Stomach (tissue), 9 donors: ENCODE data around the gene GRAP. TPM values are rescaled to one million over a fixed set of nuclear protein-coding genes. Genes with fewer than 3 reads are reported as not detected.

ENCODE experiments used
- DNase-seq, 2 donors: peaks; one replicate each; pipeline versions ENCODE4 v3.0.0 to v3.0.0-alpha.2; 2013 to 2019
- H3K27ac ChIP-seq, 5 donors: fragments of 200-600 bp in 4 of 5; sonication (generic) in 4 of 5; one replicate each; pipeline ENCODE4 v1.5.1; 2013 to 2019; ENCODE audit warnings: mild to moderate bottlenecking in 1 of 5, moderate library complexity in 1 of 5
- H3K27me3 ChIP-seq, 3 donors: fragments of 200-600 bp; sonication (generic); one replicate each; pipeline ENCODE4 v1.5.1; 2017 to 2019; ENCODE audit warnings: mixed run types in 1 of 3
- H3K36me3 ChIP-seq, 4 donors: fragments of 200-600 bp; sonication (generic); 1 replicate in 3 of 4; 2 replicates in 1 of 4; pipeline ENCODE4 v1.5.1; 2016 to 2019
- H3K4me1 ChIP-seq, 4 donors: fragments of 200-600 bp; sonication (generic); one replicate each; pipeline ENCODE4 v1.5.1; 2016 to 2019
- H3K4me3 ChIP-seq, 4 donors: fragments of 200-600 bp; sonication (generic) in 3 of 4; one replicate each; pipeline ENCODE4 v1.5.1; 2016 to 2019; ENCODE audit warnings: mild to moderate bottlenecking in 1 of 4
- H3K9me3 ChIP-seq, 4 donors: fragments of 200-600 bp; sonication (generic); one replicate each; pipeline ENCODE4 v1.5.1; 2016 to 2019
- CTCF ChIP-seq, 7 experiments: fragments of 450-650 bp in 4 of 7; fragments of 200-600 bp in 3 of 7; sonication (generic) in 3 of 7; IDR thresholded peaks; one replicate each; pipeline ENCODE4 v1.5.1; 2016 to 2019; ENCODE audit warnings: antibody characterized with exemption in 7 of 7, control low read depth in 2 of 7, mild to moderate bottlenecking in 1 of 7
- EP300 ChIP-seq: sonication (generic); formaldehyde crosslinking; IDR thresholded peaks from one replicate; pipeline ENCODE4 v1.6.1; 2017; ENCODE audit warnings: antibody characterized with exemption
- POLR2A ChIP-seq, 4 donors: fragments of 450-650 bp; IDR thresholded peaks; one replicate each; pipeline ENCODE4 v1.6.1; 2016; ENCODE audit warnings: antibody characterized with exemption in 4 of 4, control low read depth in 2 of 4, mild to moderate bottlenecking in 1 of 4, moderate library complexity in 1 of 4
- POLR2AphosphoS5 ChIP-seq, 3 donors: sonication (generic); formaldehyde crosslinking; IDR thresholded peaks; one replicate each; pipeline ENCODE4 v1.6.1; 2016; ENCODE audit warnings: antibody characterized with exemption in 3 of 3
- WGBS, 5 donors: extraction: QIAGEN DNeasy Blood & Tissue Kit in 3 of 5; methylation state at CpG; one replicate each; pipeline versions ENCODE4 v1.1.5 to v1.1.7; 2013 to 2018; 5-methylcytosine and 5-hydroxymethylcytosine counted together
- intact Hi-C: fragments of 100-400 bp; cut with DNase I; formaldehyde crosslinking; loops from one replicate; pipeline ENCODE4 v1.15.1; 2023; ENCODE audit warnings: low total_unique reads
- polyA plus RNA-seq, 3 donors: library from polyadenylated mRNA; stranded (reverse); fragments of 200-250 nt; gene quantifications; one replicate each; pipeline ENCODE4 v1.2.3, GENCODE V29; 2013
- total RNA-seq, 5 donors: library from RNA; depleted of rRNA; stranded (reverse); fragments of >200 nt; gene quantifications; one replicate each; pipeline versions ENCODE4 v1.1.0 to v1.2.3, GENCODE V29; 2014 to 2016
- donor health status: healthy with polysubstance abuse.
- donor health status: Bipolar disorder and iron deficiency.
- donor health status: healthy.

Gene GRAP
- total and polyA plus RNA-seq, 8 donors = 0.87 to 92.2 (median 2.9) TPM

- WGBS, 5 donors = 77 to 89% (median 86%) methylated on average over 20 to 22 of the region's 22 CpGs
- Histone ChIP-seq H3K27ac (no peak overlapping the region), H3K4me3 (no peak overlapping the region), H3K36me3 (no peaks in the 10 kb centered on the region), H3K9me3 (no peaks in the 10 kb centered on the region), H3K27me3 (no peaks in the 10 kb centered on the region), H3K4me1 (no peaks in the 10 kb centered on the region)
- TF ChIP-seq CTCF (IDR thresholded peaks at IDR 0.05) (no peak), POLR2AphosphoS5 (IDR thresholded peaks at IDR 0.05) (no peak), POLR2A (IDR thresholded peaks at IDR 0.05) (no peak), EP300 (no peak)
- DNase-seq = no peak
- intact Hi-C loops = no loop called here
Measured at GRCh38 chr17:19024101-19025078, 22.4 kb downstream of the GRAP start.

DNA sequence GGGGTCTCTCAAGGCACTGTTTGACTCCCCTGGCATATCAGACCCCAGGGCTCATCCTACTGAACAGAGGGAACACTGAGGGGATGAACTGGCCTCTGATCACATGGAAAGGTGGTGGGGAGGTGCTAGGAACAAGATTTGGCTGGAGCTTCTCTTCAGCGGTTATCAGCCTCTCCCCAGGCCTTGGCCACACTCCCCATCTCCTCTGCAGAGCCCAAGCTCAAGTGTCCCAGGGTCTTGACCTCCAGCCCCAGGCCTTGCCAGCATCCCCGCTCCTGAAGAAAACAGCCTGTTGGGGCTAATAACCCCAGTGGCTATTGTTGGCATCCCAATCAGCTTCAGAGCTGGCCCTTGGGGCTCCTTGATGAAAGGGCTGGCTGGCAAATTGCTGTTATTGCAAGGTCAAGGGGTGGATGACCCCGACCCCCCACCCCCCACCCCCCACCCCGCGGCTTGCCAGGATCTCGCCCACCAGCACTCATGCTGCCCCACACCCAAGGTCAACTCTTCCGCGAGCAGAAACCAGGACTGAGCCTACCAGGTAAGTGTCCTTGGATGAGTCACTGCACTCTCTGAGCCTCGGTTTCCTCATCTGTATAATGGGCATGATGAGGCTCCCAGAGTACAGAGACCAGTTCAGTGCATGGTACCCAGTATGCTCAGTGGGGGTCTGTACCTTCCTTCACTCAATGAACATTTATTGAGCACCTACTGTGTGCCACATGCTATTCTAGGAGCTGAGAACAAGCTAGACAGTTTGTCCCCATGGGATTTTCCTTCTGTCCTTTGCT, 23.4 kb downstream of the GRAP start:
- TF ChIP-seq CTCF (IDR thresholded peaks at IDR 0.05) (no peak), POLR2A (IDR thresholded peaks at IDR 0.05) (no peak), POLR2AphosphoS5 (IDR thresholded peaks at IDR 0.05) (no peak), EP300 (no peak)
- DNase-seq = no peak
- no peak overlapping the region for H3K4me3 ChIP-seq
- no peaks in the 10 kb centered on the region for H3K4me1 ChIP-seq
- intact Hi-C loops = no loop called here
- no peaks in the 10 kb centered on the region for H3K9me3 ChIP-seq
- no peaks in the 10 kb centered on the region for H3K36me3 ChIP-seq
- H3K27me3 ChIP-seq = no peaks in the 10 kb centered on the region
- WGBS, 5 donors = 56 to 91% (median 85%) methylated on average over 2 to 9 of the region's 9 CpGs
- H3K27ac ChIP-seq = no peak overlapping the region

GRCh38 chr17:19022747-19023146, 24.0 kb downstream of the GRAP start:
- WGBS, 5 donors = 75 to 97% (median 93%) methylated on average over 4 to 6 of the region's 6 CpGs
- no peaks in the 10 kb centered on the region for H3K36me3 ChIP-seq
- no peak for DNase-seq
- TF ChIP-seq CTCF (IDR thresholded peaks at IDR 0.05) (no peak), EP300 (no peak), POLR2AphosphoS5 (IDR thresholded peaks at IDR 0.05) (no peak), POLR2A (IDR thresholded peaks at IDR 0.05) (no peak)
- H3K4me3 ChIP-seq = no peak overlapping the region
- no peaks in the 10 kb centered on the region for H3K9me3 ChIP-seq
- intact Hi-C loops = no loop called here
- no peak overlapping the region for H3K27ac ChIP-seq
- peaks cover 0 to 4% (median 0%) of the 10 kb centered on the region in 4 donors for H3K4me1 ChIP-seq
- no peaks in the 10 kb centered on the region for H3K27me3 ChIP-seq

DNA sequence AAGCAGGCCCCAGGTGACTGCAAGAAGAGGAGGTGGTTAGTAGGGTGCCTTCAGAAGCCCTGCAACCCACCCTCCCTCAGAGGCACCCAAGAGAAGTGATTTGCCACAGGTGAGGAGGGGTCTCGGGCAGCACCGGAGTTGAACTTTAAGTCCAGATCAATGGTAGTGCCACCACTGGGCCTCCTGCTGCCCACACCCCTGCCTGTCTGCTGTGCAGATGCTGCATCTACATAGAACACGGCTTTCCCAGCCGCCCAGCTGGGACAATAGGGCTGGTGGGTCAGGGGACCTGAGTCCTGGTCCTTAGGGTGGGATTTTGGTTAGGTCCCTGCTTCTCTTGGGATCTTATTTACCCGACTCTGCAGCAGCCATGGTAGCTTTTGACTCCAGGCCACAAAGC, 24.6 kb downstream of the GRAP start:
- DNase-seq = no peak
- intact Hi-C loops = no loop called here

More for the DNA sequence above, 24.6 kb downstream of the GRAP start:
- WGBS, 5 donors = 89 to 95% (median 94%) methylated on average over 3 to 5 of the region's 5 CpGs
- TF ChIP-seq CTCF (IDR thresholded peaks at IDR 0.05) = no peak
- TF ChIP-seq EP300 = no peak
- Histone ChIP-seq H3K27ac (no peak overlapping the region), H3K27me3 (no peaks in the 10 kb centered on the region), H3K9me3 (no peaks in the 10 kb centered on the region), H3K36me3 (no peaks in the 10 kb centered on the region), H3K4me3 (no peak overlapping the region), H3K4me1 (peaks cover 0 to 7% (median 0%) of the 10 kb centered on the region in 4 donors)
